ENCODE data around the gene DUSP2. TPM values are rescaled to one million over a fixed set of nuclear protein-coding genes. Genes with fewer than 3 reads are reported as not detected.

DUSP2 gene
- 3.6 TPM for polyA plus RNA-seq (ENCODE audit: insufficient read length)

DNA sequence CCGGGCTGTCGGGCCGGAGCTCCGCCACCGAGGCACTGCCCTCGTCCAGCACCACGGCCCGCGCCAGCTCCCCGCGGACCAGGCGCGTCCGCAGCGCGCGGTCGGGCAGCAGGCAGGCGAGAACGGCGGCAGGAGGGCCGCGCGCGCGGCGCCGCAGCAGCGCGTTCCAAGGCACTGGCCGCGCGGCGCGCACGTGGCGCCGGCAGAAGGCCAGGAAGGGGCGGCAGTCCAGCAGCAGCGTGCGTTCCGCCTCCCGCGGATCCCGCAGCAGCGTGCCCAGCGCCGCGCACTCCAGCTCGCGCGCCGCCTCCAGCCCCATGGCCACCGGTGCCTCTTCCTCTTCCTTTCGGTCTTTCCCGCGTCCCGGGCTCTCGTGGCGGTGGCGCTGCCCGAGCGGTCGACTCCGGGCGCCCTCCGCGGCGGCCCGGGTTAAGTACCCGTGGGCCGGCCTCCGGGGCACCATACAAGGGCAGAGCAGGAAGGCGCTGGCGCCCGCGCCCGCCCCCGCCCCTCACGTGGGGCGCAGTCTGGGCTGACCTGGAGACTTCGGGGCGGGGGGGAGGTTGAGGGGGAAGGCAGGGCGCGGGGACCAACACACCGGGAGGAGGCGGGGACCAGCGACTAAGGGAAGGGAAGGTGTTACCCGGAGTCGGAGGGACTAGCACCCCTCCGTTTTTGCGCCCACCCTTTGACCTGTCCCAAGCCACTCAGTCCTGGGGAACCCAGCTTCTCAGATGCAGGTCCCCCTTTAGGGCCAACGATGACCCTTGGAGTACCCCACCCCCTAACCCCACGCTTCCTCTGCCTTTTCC is at the start of gene DUSP2:
Gene DUSP2 (minus strand): TSS at position 405 of the 812 bp plus-strand sequence. CDS start 86 bp downstream, at position 319.
- DNase-seq, result peak; percentile 84

DNA sequence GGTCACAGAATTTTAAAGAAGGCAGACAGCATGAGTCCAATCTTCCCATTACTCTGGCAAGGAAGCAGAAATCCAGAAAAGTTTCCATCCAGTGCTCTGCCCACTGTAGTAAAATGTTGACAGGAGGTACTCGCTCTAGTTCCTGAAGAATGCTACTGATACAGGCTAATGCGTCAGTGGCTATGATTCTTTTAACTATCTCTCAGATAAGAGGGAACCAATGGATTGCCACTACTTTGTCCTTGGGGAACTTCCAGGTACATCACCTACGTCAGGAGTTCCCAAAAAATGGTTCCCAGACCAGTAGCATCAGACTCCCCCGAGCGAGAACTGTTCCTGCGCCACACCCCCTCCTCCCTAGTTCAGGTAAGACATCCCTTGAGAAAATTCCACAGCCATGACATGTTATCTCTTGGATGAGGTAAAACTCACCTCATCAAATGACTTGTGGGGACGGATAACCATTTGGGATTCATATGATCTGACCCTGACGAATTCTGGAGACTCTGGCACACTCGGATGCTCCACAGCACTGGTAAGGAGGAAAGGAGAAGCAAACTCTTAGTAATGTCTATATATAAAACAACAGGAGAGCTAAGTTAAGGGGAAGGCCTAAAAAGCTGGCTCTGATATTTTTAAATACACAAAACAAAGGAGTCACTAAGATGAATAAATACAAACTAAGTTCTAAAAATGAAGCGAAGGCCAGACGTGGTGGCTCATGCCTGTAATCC is 46.9 kb upstream of the DUSP2 start:
- DNase-seq, result no peak

GRCh38 chr2:96188821-96189526 is 43.7 kb upstream of the DUSP2 start:
- DNase-seq, result no peak

- no peak for DNase-seq
Measured at GRCh38 chr2:96186562-96186961, 41.3 kb upstream of the DUSP2 start.

DNA sequence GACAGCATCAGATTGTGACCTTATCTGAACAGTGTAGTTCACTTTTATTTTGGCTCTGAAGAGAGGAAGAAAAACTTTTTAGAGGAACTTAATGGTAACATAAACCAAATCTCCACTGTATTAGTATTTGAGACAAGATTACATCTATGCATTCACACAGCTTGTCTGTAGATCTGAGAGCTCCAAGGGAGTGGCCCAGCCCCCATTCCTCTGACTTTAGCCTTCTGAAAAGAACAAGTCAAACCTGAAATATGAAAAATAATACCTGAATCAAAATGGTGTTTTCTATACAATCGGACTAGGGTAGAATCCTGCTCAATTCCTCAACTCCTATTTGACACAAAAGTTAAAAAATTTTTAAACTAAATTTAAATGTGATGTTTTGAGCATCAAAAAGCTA is 40.3 kb upstream of the DUSP2 start:
- no peak for DNase-seq

- DNase-seq, result no peak
Measured at GRCh38 chr2:96184989-96185388, 39.7 kb upstream of the DUSP2 start.

DNA sequence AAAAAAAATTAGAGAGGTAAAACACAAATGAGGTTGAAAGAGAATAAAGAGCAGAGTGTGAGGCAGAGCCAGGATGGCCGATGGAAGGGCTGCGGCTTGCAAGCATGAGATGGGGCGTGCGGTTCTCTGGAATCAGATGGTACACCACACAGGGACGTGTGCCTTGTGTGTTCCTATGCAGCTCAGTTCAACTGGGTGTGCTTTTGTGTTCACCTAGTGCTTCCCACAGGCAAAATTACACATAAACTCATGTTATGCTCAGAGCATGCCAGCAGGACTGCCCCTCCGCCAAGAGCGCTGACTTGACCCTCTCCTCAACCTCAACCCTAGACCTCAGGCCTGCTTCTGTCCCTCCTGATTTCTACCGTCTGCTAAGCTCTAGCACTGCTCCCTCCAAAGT is 38.9 kb upstream of the DUSP2 start:
- no peak for DNase-seq

DNA sequence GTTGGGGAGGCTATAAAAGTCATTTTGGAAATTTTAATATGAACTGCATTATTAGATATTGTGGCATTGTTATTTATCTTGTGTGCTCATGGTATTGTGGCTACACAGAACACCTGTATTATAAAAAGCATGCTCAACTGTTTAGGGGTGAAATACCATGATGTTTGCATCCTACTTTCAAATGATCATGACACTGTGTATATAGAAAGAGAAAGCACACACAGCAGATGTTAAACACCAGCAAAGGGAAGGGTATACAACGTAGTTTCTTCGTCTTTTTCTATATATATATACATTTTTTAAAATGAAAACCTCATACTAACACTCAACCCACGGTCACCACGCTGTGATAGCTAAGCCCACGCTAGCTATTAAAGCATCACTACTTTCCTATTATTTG is 36.3 kb upstream of the DUSP2 start:
- no peak for DNase-seq

DNA sequence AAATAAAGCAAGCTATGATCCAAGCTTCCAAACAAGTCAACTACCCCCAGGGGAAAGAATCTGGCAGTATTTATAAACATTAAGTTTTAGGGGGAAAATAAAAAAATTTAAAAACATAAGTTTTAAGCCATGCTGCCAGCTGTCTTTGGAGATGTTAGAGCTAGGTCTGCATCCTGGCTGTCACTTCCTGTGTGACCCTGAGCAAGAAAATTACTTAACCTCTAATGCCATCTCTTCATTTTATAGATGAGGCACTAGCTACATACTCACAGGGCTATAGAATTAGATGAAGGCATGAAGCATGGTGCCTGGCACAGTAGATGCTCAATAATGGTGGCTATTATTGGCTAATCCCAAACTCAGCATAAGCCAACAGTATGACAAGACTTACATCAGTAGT is 35.3 kb upstream of the DUSP2 start:
- DNase-seq, result no peak

DNA sequence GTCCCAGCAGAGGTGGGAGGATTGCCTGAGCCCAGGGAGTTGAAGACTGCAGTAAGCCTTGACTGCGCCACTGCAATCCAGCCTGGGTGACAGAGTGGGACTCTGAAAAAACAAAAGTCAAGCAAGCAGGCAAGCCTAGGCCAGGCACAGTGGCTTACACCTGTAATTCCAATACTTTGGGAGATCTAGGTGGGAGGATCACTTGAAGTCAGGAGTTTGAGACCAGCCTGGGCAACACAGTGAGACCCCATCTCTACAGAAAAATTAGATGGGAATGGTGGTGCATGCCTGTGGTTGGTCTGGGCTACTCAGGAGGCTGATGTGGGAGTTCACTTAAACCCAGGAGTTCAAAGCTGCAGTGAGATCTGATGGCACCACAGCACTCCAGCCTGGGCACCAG is 34.8 kb upstream of the DUSP2 start:
- DNase-seq, result no peak

- no peak for DNase-seq
Measured at GRCh38 chr2:96176661-96177060, 31.4 kb upstream of the DUSP2 start.

DNA sequence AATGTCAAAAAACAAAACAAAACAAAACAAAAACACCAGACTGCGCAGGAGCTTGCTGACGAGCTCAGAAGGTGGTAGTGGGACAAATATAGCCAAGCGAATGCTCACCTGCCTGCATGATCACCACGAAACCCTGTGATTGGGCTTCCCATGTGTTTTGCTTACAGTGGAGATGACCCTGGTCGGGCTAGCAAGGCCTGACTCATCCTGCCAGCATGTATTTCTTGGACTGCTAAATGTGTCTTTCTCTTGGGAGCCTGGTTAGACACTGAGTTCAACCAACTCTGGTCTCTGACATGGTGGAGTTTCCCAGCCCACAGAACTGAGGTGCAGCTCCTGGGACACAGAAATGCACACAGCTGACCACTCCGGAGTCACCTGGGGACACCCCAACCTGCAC is 30.7 kb upstream of the DUSP2 start:
- no peak for DNase-seq

GRCh38 chr2:96174251-96175144 is 29.3 kb upstream of the DUSP2 start:
- peak; percentile 28 for DNase-seq

- no peak for DNase-seq
Measured at GRCh38 chr2:96171831-96172230, 26.6 kb upstream of the DUSP2 start.

DNA sequence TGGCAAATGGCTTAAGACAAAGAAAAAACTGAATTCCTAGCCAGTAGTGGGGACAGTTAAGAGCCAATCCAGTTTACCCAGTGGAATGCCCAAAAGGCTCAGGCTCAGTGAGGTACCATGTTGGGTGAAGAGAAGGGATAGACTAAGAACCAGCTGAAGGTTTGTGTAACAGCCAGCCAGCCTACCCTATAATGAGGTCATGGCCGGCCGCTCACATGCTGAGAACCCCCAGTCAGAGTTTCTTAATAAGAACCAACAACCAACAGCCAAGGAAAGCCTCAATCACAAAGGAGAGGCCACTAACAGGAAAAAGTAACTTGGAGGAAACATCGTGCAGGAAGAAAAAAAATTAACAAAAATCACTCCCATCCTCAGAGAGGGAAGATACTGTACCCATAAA is 25.4 kb upstream of the DUSP2 start:
- DNase-seq, result no peak

DNA sequence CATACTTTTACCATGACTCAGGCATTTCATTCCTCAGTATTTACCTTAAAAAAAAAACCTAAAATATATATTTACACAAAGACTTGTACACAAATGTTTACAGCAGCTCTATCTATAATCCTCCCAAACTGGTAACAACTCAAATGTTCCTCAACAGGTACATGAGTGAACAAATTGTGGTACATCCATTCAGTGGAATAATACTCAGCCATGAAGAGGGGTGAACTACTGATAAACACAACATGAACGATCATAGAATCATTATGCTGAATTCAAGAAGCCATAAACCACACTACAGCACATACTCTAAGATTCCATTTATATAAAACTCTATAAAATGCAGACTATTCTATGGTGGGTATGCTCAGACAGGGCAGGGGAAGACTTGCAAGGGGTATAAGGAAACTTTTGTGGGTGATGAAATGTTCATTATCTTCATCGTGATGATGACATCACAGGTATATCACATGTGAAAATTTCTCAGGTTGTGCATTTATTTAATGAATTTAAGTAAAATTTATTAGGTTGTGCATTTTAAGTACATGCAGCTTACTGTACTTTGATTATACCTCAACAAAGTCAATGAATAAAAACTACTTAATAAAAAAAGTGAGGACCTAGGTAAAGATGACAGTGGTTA is 24.7 kb upstream of the DUSP2 start:
- no peak for DNase-seq

DNA sequence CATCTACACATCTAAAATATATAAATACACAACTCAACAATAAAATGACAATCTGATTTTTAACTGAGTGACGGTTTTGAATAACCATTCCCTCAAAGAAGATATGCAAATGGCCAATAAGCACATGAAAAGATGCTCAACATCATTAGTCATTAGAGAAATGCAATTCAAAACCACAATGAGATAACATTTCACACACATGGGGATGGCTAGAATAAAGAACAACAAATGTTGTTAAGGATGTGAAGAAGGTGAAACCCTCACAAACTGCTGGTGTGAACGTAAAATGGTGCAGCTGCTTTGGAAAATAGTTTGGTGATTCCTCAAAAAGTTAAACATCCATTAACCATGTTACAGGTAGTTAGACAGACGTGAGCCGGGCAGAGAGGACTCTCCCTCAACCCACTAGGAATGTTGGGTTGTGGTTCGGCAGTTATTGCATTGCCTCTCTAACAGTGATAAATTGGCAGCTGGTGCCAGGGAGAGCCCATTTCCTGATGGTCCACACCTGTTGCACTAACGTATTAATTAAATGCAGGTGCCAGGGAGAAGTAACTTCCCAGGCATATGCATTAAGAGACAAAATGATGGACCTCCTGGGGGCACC is 22.3 kb upstream of the DUSP2 start:
- DNase-seq, result no peak

DNA sequence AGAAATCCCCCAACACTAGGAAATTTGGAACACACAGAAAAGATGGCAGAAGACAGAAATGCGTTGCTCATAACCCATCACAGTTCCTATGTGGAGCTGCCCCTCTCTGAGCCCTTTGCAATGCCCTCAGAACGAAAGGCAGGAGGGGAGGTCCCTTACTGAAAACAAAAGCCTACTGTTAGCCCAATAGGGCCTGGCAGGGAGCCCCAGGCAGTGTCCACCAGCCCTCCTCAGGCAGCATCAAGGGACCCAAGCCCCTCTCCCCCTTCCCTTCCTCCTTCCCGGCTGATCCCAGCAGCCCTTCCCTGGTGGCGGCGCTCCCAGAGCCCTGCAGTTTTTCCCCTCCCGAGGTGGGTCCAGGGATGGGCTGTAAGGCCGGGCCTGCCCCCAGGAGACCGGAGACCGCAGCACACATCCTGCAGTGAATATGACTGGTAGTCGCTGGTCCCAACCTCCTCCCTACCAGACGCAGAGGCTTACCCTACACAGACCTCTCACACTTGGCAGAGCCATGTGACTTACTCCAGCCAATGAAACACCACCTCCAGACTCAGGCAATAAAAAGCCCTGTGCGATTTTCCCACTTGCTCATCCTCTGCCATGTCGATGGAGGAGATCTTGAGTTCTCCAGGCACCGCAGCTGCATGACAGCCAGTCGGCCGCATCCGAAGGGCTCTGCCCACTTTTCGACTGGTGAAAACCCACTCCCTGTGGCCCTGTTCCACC is 19.4 kb upstream of the DUSP2 start:
- DNase-seq, result no peak

DNA sequence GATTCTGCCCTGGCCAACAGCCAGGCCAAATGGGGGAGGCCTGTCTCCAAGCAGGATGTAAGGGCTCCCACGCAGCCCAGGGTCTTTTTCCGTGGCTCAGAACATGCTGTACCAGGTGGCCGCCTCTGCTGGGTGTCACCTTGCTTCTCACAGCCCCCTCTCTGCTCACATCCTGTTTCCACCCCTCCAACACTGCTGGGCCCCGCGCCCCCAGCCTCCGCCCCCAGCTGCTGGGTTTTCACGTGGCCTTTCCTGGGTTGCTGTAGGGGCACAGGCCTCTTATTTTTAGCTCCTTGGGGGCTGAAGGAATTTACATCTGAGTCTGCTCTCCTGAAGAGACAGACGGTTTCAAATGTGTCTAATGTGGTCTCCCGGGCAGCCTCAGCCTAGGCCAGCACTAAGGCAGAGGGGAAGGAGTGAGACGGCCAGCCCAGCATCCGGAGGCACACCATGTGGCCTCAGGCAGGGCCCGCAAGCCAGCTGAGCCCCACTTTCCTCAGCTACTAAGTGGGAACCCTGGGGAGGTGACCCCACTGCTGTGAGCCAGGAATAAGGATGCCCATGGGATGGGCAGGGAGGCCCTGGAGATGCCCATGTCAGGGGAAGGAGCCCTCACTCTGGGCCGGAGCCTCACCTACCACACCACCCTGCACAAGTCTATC is 18.7 kb upstream of the DUSP2 start:
- DNase-seq, result no peak

GRCh38 chr2:96163415-96163767 is 18.2 kb upstream of the DUSP2 start:
- DNase-seq, result no peak

All from hindlimb muscle (tissue), 1 donor.